IMR-90 (cell line): ENCODE data around the gene TANGO6. TPM values are rescaled to one million over a fixed set of nuclear protein-coding genes. Genes with fewer than 3 reads are reported as not detected.

ENCODE experiments used
- ATAC-seq: fragments of 200-7000 bp; cut with Tn5 transposase; 2 replicates; pipeline ENCODE4 v1.9.1; 2020; ENCODE audit warnings: low read depth, mild to moderate bottlenecking, moderate library complexity
- BruUV-seq: library from RNA; stranded (reverse); fragments of 400-500 nt; replicated peaks from 2 replicates; lab custom pipeline; 2021; lab: Mats Ljungman, UMichigan
- CTCF ChIA-PET: fragments of 300-600 bp; formaldehyde crosslinking; extraction: SDS; loops from one replicate; lab custom pipeline; 2021; ENCODE audit warnings: antibody characterized with exemption; lab: Yijun Ruan, JAX
- POLR2A ChIA-PET: fragments of 300-600 bp; sonication (Branson Sonifier 250); formaldehyde crosslinking; loops from one replicate; lab custom pipeline; 2022; ENCODE audit warnings: antibody characterized with exemption; ENCODE audit not compliant: unreplicated experiment; lab: Charles Lee
- DNase-seq: peaks from one replicate; pipeline ENCODE4 v3.0.0; 2013
- H2AFZ ChIP-seq: replicated peaks from 2 replicates; pipeline ENCODE3; 2013; ENCODE audit warnings: low read length, mild to moderate bottlenecking; ENCODE audit not compliant: poor library complexity
- H2AK5ac ChIP-seq: 2 replicates; pipeline ENCODE4 v1.6.1; 2013; ENCODE audit warnings: low read depth, low read length, inconsistent platforms
- H2AK9ac ChIP-seq: replicated peaks from 2 replicates; pipeline ENCODE3; 2013; ENCODE audit warnings: mild to moderate bottlenecking, low read depth, low read length, moderate library complexity; ENCODE audit not compliant: poor library complexity
- H2BK120ac ChIP-seq: 2 replicates; pipeline ENCODE4 v1.6.1; 2013; ENCODE audit warnings: low read depth, low read length, inconsistent platforms
- H2BK15ac ChIP-seq: 3 replicates; pipeline ENCODE4 v1.6.1; 2013; ENCODE audit warnings: low read depth, low read length, inconsistent platforms
- H2BK20ac ChIP-seq: 2 replicates; pipeline ENCODE4 v1.6.1; 2013; ENCODE audit warnings: low read depth, mild to moderate bottlenecking, inconsistent platforms, low read length, moderate library complexity
- H2BK5ac ChIP-seq: 2 replicates; pipeline ENCODE4 v1.6.1; 2013; ENCODE audit warnings: mild to moderate bottlenecking, low read depth, low read length, inconsistent platforms; ENCODE audit not compliant: poor library complexity, severe bottlenecking
- H3K14ac ChIP-seq: replicated peaks from 2 replicates; pipeline ENCODE4 v1.6.1; 2013; ENCODE audit warnings: low read depth, low read length, inconsistent platforms
- H3K18ac ChIP-seq: 2 replicates; pipeline ENCODE4 v1.6.1; 2013; ENCODE audit warnings: low read depth, low read length, control low read depth
- H3K23ac ChIP-seq: 2 replicates; pipeline ENCODE4 v1.6.1; 2013; ENCODE audit warnings: low read depth, low read length, inconsistent platforms
- H3K27ac ChIP-seq: 2 replicates; pipeline ENCODE4 v1.5.1; 2013; ENCODE audit warnings: mild to moderate bottlenecking, control low read depth, low read length; ENCODE audit not compliant: insufficient read depth
- H3K27me3 ChIP-seq: 2 replicates; pipeline ENCODE4 v1.6.1; 2013; ENCODE audit warnings: low read length; ENCODE audit not compliant: control insufficient read depth, insufficient read depth
- H3K36me3 ChIP-seq: 2 replicates; pipeline ENCODE4 v1.6.1; 2013; ENCODE audit warnings: low read length, mixed read lengths; ENCODE audit not compliant: control insufficient read depth, insufficient read depth
- H3K4ac ChIP-seq: 2 replicates; pipeline ENCODE4 v1.6.1; 2013; ENCODE audit warnings: low read depth, low read length, inconsistent platforms
- H3K4me1 ChIP-seq: 2 replicates; pipeline ENCODE4 v1.6.1; 2013; ENCODE audit warnings: low read length, mixed read lengths; ENCODE audit not compliant: control insufficient read depth, insufficient read depth
- H3K4me2 ChIP-seq: 2 replicates; pipeline ENCODE4 v1.6.1; 2013; ENCODE audit warnings: low read depth, mild to moderate bottlenecking, control low read depth, low read length, moderate library complexity
- H3K4me3 ChIP-seq: 2 replicates; pipeline ENCODE4 v1.5.1; 2013; ENCODE audit warnings: low read depth, mild to moderate bottlenecking, control low read depth, low read length, moderate library complexity; ENCODE audit not compliant: insufficient read depth
- H3K56ac ChIP-seq: 2 replicates; pipeline ENCODE4 v1.6.1; 2013; ENCODE audit warnings: low read length, inconsistent platforms; ENCODE audit not compliant: insufficient read depth; ENCODE audit errors: extremely low read depth
- H3K79me1 ChIP-seq, 2 experiments: 2 replicates each; pipeline ENCODE4 v1.6.1; 2013; ENCODE audit warnings: low read length in 2 of 2, inconsistent platforms in 1 of 2, low read depth in 1 of 2
- H3K9ac ChIP-seq: 2 replicates; pipeline ENCODE4 v1.6.1; 2013; ENCODE audit warnings: low read depth, low read length, control low read depth
- H3K9me1 ChIP-seq: 2 replicates; pipeline ENCODE4 v1.6.1; 2013; ENCODE audit warnings: low read length, inconsistent platforms; ENCODE audit not compliant: insufficient read depth
- H3K9me3 ChIP-seq: 2 replicates; pipeline ENCODE4 v1.6.1; 2013; ENCODE audit warnings: low read length; ENCODE audit not compliant: control insufficient read depth, insufficient read depth
- H4K20me1 ChIP-seq: 2 replicates; pipeline ENCODE4 v1.6.1; 2013; ENCODE audit warnings: low read length, inconsistent platforms; ENCODE audit not compliant: insufficient read depth
- H4K5ac ChIP-seq: 2 replicates; pipeline ENCODE4 v1.6.1; 2013; ENCODE audit warnings: mild to moderate bottlenecking, low read depth, low read length, control low read depth
- H4K8ac ChIP-seq, 2 experiments: 2 replicates each; pipeline ENCODE4 v1.6.1; 2013; ENCODE audit warnings: low read depth in 2 of 2, low read length in 2 of 2, control low read depth in 1 of 2, inconsistent platforms in 1 of 2
- H4K91ac ChIP-seq: 2 replicates; pipeline ENCODE4 v1.6.1; 2013; ENCODE audit warnings: low read depth, low read length, inconsistent platforms; ENCODE audit not compliant: insufficient read depth
- CHD1 ChIP-seq: IDR thresholded peaks from 2 replicates; pipeline ENCODE4 v1.6.1; 2012; ENCODE audit warnings: low read depth, low read length, improper control_type of control experiment
- MAFK ChIP-seq: IDR thresholded peaks from 2 replicates; pipeline ENCODE4 v1.6.1; 2012; ENCODE audit warnings: low read depth, low read length, improper control_type of control experiment
- RAD21 ChIP-seq: IDR thresholded peaks from 2 replicates; pipeline ENCODE4 v1.6.1; 2012; ENCODE audit warnings: low read length, improper control_type of control experiment
- SMC3 ChIP-seq: fragments of 150-350 bp; IDR thresholded peaks from 2 replicates; pipeline ENCODE4 v1.6.1; 2016; ENCODE audit warnings: low read depth, mild to moderate bottlenecking, antibody characterized with exemption, low read length, moderate library complexity
- WGBS, 2 experiments: methylation state at CpG; one replicate each; pipeline versions ENCODE4 v1.1.5 to v1.1.7; 2013; ENCODE audit warnings: missing lambda C conversion rate in 2 of 2; ENCODE audit not compliant: insufficient read length in 1 of 2; ENCODE audit errors: extremely low coverage in 2 of 2; 5-methylcytosine and 5-hydroxymethylcytosine counted together
- dilution Hi-C: fragments of 300-500 bp; cut with HindIII; formaldehyde crosslinking; loops from one replicate; pipeline ENCODE4 v1.14.3; 2018; ENCODE audit warnings: low sequenced_read_pairs; ENCODE audit not compliant: unreplicated experiment
- in situ Hi-C: fragments of 300-500 bp; cut with MboI; formaldehyde crosslinking; loops from 3 replicates; pipeline ENCODE4 v1.14.3; 2019; ENCODE audit warnings: low sequenced_read_pairs, inconsistent platforms, mixed read lengths
- intact Hi-C: fragments of 100-400 bp; cut with micrococcal nuclease; formaldehyde crosslinking; loops from 2 replicates; pipeline ENCODE4 v1.10.0; 2022
- polyA plus RNA-seq, 3 experiments: library from polyadenylated mRNA; depleted of rRNA; stranded (reverse); fragments of >200 nt; gene quantifications; 2 replicates each; pipeline ENCODE4 v1.2.3, GENCODE V29; 2012; ENCODE audit warnings: low replicate concordance in 1 of 3
- total RNA-seq: library from RNA; depleted of rRNA; stranded (reverse); fragments of >200 nt; gene quantifications from 2 replicates; pipeline ENCODE4 v1.2.3, GENCODE V29; 2012

TANGO6 gene
- total and polyA plus RNA-seq, 2 of the 4 experiments (the other 2 are of a cell fraction): 6.7 to 22.4 TPM

GRCh38 chr16:68835970-68836369 is 7.4 kb upstream of the TANGO6 start:
- Histone ChIP-seq H3K4me1 (no peaks in the 10 kb centered on the region), H2BK120ac (no peak overlapping the region), H4K91ac (no peak overlapping the region), H2BK20ac (no peak overlapping the region), H3K36me3 (no peaks in the 10 kb centered on the region), H3K14ac (no peak overlapping the region), H3K56ac (no peak overlapping the region), H4K8ac (no peak overlapping the region), H3K27me3 (0 out of 2 replicates have a peak, but pooled peaks cover 2% of the 10 kb centered on the region), H3K4me2 (no peak overlapping the region), H3K18ac (no peak overlapping the region), H3K9me3 (no peaks in the 10 kb centered on the region), H2BK5ac (no peak overlapping the region), H2BK15ac (no peak overlapping the region), H3K4ac (no peak overlapping the region), H2AK5ac (no peak overlapping the region), H2AK9ac (no peak overlapping the region), H4K20me1 (no peaks in the 10 kb centered on the region), H3K9ac (no peak overlapping the region), H4K5ac (no peak overlapping the region), H3K9me1 (no peaks in the 10 kb centered on the region), H2AFZ (no peak overlapping the region), H3K79me1 (no peaks in the 10 kb centered on the region), H3K4me3 (no peak overlapping the region), H3K23ac (no peak overlapping the region), H3K27ac (no peak overlapping the region)
- dilution Hi-C loops (no loop called here), intact Hi-C loops (no loop called here), in situ Hi-C loops (no loop called here)
- ATAC-seq (no peak), DNase-seq (no peak)
- CTCF ChIA-PET: no interaction called here
- TF ChIP-seq RAD21 (no peak), MAFK (no peak), CHD1 (no peak), SMC3 (no peak)
- 83% methylated on average over 2 of the region's 5 CpGs; no CpG with 5 or more reads in 1 of the 2 experiments for WGBS, 2 experiments
- BruUV-seq: no TSS peak
- POLR2A ChIA-PET: no interaction called here
